HG03064 (cell line): Measurements from ENCODE around the gene ITGA1.
"Not testable (repeated sequence)": the region's sequence is repeated elsewhere in the genome, so short reads cannot be mapped to it uniquely, and the experiment has no call there.

Experiments
- ATAC-seq: cut with Tn5 transposase; IDR thresholded peaks from one replicate; pipeline ENCODE4 v1.9.1; 2021; ENCODE audit warnings: low read depth; ENCODE audit not compliant: unreplicated experiment

ITGA1 gene

DNA sequence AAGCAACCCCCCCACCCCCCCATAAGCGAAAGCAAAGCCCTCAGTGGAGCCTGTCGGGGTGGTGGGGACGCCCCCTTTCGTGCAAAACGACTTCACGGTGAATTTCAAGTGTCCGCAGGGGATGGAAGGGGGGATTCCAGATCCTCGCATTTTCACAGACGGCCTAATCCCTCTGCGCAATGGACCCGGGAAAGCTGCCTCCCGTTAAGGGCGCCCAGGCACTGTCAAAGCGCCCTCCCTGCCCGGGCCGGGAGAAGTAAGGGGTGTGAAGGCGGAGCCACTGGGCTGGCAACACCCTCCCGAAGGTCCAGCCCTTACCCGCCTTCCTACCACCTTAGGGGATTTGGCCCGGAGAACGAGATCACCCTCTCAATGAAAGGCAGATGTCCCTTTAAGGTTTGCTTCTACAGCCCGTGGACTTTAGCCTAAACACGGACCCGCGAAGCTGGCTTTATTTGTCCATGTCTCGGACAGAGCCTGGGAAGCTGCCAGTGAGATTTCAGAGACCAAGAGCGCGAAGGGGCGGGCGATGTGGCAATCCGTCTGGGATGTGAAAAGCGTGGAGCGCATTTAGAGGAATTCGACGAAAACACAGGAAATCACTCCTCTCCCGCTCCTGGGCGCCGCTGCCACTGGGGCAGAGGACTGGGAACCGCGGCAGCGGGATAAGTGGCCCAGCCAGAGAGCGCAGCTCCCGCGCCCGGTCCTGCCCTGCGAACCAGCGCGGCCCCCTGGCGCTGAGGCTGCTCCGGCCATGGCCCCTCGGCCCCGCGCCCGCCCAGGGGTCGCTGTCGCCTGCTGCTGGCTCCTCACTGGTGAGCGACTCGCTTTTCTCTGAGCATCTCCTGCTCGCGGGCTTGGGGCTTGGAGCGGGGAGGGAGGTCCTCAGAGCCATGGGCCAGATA is at the start of gene ITGA1, which contains the start of gene PELO:
TSS of gene ITGA1 (plus strand) at position 317 of the 905 bp plus-strand sequence. CDS start at position 755, 438 bp downstream.
TSS of gene PELO (plus strand) at position 317 of the 905 bp plus-strand sequence. CDS start 12,479 bp downstream, outside the sequence.
- ATAC-seq: peak; percentile 72

DNA sequence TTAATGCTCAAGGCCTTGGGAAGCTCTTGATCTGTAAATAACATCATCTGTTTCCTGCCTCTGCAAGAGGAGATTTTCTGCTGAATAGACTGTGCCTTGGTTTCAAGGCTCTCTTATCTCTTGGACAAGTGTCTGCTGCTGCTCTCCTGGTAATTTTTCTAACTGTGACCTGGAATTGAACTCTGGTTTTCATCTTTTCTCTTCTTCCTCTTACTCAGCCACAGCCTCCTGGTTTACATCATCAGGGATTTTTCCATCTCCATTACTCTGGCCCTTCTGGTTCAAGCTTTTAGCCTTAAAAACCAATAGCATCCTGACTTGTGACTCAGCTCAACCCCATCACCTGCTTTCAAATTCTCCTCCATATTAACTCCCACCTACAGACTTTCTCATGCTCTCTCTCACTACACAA is 49.6 kb upstream of the ITGA1 start:
- no peak for ATAC-seq

DNA sequence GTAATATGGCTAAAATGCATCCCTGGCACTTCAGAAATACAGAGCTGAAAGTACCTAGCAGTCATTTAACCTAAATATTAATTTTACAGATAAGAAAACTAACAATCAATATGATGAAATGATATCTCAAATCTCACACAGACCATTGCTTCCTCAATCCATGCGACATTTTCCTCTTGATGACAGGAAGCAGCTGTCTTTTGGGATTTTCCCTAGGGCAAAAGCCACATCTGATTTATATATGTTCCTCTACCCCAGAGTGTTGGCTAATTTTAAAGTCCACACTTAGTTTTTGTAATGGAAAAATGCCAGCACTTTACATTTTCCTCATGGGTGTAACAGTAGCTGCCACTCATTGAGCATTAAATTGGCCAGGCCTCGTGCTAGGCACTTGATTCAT is 47.7 kb upstream of the ITGA1 start:
- ATAC-seq: no peak

DNA sequence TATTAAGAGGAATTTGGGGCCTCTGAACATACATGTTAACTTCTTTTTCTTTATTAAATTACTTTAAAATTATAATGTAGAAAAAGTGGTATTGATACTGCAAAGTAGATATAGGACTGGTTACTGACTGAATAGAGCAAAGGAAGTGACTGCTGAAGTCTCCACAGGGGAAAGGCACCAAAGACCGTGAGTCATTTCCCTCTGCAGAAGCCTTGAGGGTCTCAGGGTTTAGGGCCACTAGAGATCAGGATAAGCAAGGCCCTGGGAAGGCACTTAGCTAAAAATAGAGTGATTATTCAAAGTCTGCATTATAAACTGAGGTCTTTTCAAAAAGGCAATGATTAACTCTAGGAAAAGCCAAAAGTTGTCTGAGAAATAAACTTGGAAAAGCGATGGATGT is 44.7 kb upstream of the ITGA1 start:
- ATAC-seq: no peak

DNA sequence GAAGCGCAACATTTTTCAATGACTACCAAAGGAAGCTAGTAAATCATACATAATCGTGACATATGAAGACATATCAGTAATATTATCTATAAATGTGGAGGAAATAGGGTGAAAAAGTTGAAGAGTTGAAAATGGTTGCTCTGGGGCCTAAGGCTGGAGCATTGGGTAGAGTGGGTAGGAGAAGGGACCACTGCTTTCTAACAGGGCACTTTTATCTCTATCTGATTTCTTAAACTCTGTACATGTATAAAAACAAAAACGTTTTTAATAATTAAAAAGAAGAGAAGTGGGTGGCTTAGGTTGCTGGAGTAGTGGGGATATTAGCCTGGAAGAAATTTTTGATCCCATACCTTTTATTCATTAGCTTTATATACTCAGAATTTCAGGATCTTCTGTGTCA is 44.2 kb upstream of the ITGA1 start:
- ATAC-seq: no peak

DNA sequence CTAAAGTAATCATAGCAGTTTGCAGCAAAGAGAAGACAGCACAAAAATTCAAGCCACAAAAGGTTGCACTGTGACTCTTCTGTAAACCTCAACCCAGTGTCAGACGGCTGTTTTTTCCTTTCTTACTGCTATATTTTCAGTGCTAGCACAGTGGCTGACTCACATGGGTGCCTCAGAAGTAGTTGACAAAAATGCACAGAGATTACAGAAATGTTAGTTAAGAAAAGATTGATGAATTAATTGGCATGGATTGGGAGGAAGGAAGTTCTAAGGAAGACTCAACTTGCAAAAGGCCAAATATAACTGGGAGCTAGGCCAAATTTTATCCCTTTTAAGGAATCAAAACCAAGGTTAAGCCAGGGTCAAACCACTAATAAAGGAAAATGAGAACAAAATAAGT is 43.7 kb upstream of the ITGA1 start:
- ATAC-seq: no peak

DNA sequence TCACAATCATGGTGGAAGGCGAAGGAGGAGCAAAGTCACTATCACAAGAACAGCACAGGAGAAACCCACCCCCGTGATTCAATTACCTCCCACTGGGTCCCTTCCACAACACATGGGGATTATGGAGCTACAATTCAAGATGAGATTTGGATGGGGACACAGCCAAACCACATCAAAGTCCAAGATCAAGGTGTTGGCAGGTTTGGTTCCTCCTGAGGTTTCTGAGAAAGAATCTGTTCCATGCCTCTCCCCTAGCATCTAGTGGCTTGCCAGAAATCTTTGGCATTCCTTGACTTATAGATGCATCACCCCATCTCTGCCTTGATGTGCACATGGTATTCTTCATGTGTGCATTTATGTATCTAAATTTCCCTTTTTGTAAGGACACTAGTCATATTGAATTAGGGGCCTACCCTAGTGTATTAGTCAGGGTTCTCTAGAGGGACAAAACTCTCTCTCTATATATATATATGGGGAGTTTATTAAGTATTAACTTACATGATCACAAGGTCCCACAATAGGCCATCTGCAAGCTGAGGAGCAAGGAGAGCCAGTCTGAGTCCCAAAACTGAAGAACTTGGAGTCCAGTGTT is 42.8 kb upstream of the ITGA1 start:
- not testable (repeated sequence) for ATAC-seq

DNA sequence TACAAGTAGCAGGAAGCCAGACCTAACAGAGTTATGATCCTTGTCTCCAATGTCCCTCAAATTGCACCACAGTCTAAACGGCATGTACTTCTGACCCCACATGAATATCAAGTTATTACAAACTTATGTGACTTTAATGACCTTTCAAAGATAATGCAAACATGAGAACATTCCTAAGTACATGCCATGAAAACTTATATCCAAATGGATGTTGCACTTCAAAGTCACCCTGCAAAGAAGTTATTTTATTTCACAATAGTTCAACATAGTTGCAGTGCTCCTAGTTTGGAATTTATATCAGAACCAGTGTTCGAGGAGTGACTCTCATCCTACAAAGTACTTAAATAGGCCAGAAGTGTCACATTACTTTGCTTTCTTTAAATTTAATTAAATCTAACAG is 41.2 kb upstream of the ITGA1 start:
- ATAC-seq: no peak

DNA sequence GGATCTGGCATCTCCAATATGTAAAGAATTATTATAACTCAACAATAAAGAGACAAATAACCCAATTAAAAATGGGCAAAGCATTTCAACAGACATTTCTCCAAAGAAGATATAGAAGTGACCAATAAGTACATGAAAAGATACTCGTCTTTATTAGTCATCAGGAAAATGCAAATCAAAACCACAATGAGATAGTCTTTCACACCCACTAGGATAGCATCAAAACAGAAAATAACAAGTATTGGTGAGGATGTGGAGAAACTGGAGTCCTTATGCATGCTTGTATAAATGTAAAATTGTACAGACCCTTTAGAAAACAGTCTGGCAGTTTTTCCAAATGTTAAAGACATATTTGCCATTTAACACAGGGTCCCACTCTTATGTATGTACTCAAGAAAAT is 39.1 kb upstream of the ITGA1 start:
- no peak for ATAC-seq

DNA sequence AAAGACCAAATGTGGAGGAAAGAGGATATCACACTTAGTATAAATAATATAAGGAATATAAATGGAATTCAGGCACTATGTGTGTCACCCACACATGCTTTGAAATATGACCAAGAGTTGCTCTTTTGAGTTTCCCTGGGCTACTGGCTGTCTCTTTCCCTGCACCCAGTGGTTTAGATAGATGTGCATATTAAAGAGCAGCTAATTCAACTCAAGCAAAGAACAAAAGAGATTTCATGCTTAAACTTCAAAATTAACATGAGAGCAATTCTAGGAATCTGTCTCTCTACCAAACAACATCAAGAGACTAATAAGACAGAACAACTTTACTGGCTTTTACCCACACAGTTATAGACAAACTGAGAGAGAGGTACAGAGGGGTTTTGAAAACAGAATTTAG is 38.0 kb upstream of the ITGA1 start:
- no peak for ATAC-seq

DNA sequence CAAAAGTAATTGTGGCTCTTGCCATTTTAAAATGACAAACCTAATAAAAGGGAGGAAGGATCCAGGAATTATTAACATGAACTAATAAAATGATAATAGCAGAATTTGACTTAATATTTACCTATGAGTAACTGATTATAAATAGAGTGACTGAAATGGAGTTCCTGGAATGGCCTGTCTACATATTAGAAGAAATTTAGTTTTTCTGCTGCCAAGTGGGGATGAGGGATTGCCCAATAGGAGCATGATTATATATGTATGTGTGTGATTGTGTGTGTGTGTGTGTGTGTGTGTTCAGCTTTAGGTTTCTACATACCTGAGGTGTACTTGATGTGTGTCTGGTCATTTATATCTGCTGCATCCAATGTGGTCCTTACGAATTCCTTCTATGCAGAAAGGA is 36.6 kb upstream of the ITGA1 start:
- ATAC-seq: no peak

DNA sequence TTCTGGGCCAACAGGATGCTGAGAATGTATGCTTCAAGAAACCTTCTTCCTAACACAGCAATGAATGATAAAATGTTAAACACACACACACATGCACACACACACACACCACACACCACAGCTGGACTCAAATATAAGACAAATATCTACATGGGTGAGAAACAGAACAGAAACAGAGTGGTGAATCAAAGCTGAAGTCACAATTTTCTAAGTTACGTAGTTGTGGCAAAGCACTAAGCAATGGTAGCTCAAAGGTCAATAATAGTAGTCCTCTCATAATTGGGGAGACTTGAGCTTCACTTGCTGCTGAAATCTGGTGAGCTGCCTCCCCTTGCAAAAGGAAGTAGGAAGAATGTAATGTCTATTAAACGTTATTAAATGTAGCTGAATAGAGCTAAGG is 33.7 kb upstream of the ITGA1 start:
- ATAC-seq: no peak

DNA sequence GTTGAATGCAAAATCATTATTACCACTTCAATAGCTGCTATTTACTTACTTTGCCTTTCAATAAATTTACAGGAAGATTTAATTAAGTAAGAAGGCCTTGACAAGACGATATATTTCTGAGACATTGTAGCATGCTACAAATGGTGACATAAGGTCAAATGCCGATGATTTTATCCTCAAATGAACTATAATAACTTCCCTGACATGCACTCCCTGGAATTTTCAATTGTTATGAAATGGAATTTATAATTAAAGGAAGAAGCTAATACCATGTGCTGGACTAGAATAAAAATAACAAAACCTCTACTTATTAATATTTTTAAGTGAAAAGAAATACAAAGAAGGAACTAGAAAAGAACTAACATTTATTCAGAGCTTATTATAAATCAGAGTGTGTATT is 30.2 kb upstream of the ITGA1 start:
- no peak for ATAC-seq

DNA sequence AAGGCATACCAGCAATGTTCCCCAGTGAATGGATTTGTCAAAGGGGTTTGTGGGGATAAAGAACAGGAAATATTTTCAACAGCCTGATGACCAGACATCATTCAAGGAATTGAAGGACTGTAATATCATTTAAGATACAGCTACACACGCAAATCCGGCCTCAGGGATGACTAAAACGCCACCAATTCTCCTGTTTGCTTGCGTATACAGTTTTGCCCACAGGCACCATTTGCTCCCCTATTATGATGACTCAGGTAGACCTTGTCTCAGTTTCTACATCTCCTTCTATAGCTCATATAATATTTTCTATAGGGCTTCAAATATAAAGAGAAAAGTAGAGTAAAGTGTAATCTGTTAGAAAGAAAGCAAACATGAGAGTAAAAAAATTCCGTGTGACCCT is 29.7 kb upstream of the ITGA1 start:
- ATAC-seq: no peak

DNA sequence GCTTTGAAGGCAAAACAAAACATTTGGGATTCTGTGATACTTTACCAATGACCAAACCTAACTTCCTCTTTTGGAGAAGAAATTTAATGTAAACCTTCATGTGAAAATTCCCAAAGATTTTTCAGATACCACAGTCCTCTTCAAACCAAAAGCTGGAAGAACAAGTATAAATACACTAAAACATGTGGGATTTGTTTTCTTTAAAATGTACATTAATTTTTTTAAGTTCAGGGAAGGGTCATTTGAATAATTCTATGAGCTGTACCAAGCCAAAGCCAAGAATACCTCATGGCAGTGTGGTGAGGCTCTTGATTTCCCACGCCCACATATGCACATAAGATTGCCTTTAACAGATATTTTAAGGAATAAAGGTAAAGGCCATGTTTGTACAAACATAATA is 28.4 kb upstream of the ITGA1 start:
- ATAC-seq: no peak

DNA sequence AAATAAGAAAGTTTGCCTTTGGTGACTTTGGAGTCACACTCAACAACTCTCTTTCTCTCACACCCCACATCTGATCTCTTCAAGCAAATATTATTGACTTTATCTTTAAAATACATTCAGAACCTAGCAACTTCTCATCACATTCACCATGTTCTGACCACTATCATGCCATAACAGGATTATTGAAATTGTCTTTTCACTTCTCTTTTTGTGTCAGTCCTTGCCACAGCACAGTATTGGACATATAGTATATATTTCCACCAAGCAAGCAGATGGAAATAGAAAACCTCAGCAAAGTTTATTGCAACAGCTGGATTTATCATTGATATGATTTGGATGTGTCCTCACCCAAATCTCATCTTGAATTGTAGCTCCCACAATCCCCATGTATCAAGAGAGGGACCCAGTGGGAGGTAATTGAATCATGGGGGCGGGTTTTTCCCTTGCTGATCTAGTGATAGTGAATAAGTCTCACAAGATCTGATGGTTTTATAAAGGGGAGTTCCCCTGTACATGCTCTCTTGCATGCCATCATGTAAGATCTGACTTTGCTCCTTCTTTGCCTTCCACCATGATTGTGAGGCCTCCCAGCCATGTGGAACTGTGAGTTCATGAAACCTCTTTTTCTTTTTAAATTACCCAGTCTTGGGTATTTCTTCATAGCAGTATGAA is 26.9 kb upstream of the ITGA1 start:
- ATAC-seq: no peak

DNA sequence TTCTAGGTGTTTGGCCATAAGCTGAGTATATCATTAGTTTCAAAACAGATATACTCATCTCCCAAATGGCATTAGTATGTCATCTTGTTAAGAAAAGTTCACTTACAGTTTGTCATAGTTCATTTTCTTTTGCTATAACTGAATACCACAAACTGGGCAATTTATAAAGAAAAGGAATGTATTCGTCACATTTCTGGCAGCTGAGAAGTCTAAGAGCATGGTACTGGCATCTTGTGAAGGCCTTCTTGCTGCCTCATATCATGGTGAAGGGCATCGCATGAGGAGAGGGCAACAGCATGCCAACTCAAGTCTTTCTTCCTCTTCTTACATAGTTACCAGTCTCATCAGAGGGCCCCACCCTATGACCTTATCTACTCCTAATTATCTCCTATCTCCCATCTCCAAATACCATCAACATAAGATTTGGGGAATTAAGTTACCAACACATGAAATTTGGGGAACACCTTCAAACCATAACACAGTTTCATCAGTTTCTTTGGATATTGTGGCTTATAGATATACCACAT is 20.4 kb upstream of the ITGA1 start:
- no peak for ATAC-seq

DNA sequence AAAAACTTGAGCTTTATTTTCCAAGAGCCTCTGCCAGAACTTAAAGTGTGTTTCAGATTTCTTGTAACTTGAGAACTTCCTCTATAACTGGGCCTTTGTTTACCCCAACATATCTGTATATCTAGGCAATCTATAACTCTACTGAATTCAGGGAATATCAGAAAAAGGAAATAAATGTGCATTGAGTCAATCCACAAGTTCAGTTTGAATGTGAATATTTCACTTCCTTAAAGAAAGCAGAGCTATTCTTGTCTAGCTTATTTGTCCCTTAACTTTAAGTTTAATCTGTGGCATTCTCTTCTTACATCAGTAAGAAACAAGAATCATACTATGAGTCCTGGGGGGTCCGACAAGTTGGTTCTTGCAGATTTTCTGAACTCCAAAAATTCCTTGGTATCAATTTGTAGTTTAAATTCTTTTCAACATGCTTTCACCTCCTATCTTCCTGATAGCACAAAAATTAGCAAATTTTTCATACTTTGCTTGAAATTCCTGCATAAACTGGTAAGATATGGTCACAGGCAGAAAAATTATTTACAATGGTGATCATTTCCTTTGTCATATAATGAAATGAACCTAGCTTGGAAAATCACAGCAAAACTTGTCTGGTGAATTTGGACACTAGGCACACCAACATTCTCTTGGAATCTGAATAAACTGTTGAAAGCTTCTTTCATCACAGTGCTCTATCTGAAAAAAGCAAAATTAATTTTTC is 19.8 kb upstream of the ITGA1 start:
- ATAC-seq: no peak

DNA sequence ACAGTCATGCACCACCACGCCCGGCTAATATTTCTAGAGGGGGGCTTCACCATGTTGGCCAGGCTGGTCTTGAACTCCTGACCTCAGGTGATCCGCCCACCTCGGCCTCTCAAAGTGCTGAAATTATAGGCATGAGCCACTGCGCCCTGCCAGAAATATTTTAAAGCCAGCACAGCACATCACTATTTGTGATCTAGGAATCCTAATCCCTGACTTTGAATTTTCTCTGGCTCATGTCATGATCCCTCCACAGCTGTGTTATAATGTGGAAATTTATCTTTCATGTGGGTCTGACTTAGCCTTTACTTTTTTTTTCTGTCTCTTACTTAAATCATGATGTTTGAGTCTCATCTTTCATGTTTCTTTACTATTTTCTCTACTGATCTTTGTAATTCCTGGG is 18.7 kb upstream of the ITGA1 start:
- ATAC-seq: no peak

DNA sequence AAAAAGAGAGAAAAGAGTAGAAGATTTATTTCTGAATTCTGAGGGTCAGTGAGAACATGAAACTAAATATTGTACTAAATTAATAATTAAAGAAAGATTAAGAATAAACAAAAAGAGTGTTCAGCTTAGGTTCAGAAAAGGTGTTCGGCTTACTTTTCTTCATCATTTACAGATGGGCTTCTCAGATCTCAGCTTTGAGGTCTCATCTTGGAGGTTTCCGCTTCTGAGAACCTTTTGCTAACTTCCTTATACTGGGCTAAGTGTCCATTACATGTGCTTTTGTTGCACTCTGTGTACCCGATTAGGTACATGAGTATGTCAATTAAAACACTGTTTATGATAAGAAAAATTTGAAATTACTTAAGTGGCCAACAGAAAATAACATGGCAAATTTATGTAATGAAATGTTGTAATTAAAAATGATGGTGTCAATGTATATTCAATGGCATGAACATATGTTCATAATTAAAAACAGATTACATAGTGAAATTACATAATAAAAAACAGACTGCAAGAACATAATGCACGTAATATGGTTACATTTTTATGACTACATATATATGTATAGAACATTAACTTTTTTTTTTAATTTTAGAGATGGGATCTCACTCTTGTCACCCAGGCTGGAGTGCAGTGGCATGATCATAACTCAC is 17.3 kb upstream of the ITGA1 start:
- ATAC-seq: no peak
